GM23338 (cell line): ENCODE results near the gene SLC25A29. TPM values are rescaled to one million over a fixed set of nuclear protein-coding genes. Genes with fewer than 3 reads are reported as not detected.

Source experiments
- ATAC-seq: fragments of 200-7000 bp; cut with Tn5 transposase; 3 replicates; pipeline ENCODE4 v1.9.1; 2020
- DNase-seq: peaks from one replicate; pipeline ENCODE4 v3.0.0-alpha.2; 2015; ENCODE audit warnings: low spot score
- H2AFZ ChIP-seq: fragments of 200-600 bp; sonication (generic); 2 replicates; pipeline ENCODE4 v1.8.0; 2016; ENCODE audit warnings: antibody characterized with exemption, mild to moderate bottlenecking, moderate library complexity
- H3F3A ChIP-seq: fragments of 200-600 bp; sonication (generic); replicated peaks from 2 replicates; pipeline ENCODE4 v1.8.0; 2017; ENCODE audit warnings: antibody characterized with exemption, mixed run types, low read depth
- H3K27ac ChIP-seq: fragments of 200-600 bp; sonication (generic); 2 replicates; pipeline ENCODE4 v1.6.1; 2016; ENCODE audit warnings: low read depth
- H3K27me3 ChIP-seq: fragments of 200-600 bp; sonication (generic); 2 replicates; pipeline ENCODE4 v1.8.0; 2016; ENCODE audit warnings: mild to moderate bottlenecking, mixed run types, moderate library complexity; ENCODE audit not compliant: insufficient read depth
- H3K36me3 ChIP-seq: fragments of 200-600 bp; sonication (generic); 2 replicates; pipeline ENCODE4 v1.8.0; 2016; ENCODE audit warnings: mild to moderate bottlenecking; ENCODE audit not compliant: insufficient read depth
- H3K4me1 ChIP-seq: fragments of 200-600 bp; sonication (generic); 2 replicates; pipeline ENCODE4 v1.8.0; 2016; ENCODE audit warnings: mild to moderate bottlenecking, moderate library complexity; ENCODE audit not compliant: insufficient read depth
- H3K4me2 ChIP-seq: fragments of 200-600 bp; sonication (generic); 2 replicates; pipeline ENCODE4 v1.7.1; 2017; ENCODE audit warnings: mixed run types
- H3K4me3 ChIP-seq: fragments of 200-600 bp; sonication (generic); 2 replicates; pipeline ENCODE4 v1.6.1; 2016; ENCODE audit warnings: mixed run types
- H3K79me2 ChIP-seq: fragments of 200-600 bp; sonication (generic); replicated peaks from 2 replicates; pipeline ENCODE4 v1.8.0; 2017; ENCODE audit warnings: mild to moderate bottlenecking; ENCODE audit not compliant: insufficient read depth
- H3K9me2 ChIP-seq: fragments of 200-600 bp; sonication (generic); 2 replicates; pipeline ENCODE4 v1.8.0; 2017; ENCODE audit not compliant: insufficient read depth
- H4K20me1 ChIP-seq: fragments of 200-600 bp; sonication (generic); replicated peaks from 2 replicates; pipeline ENCODE4 v1.8.0; 2017; ENCODE audit warnings: mild to moderate bottlenecking; ENCODE audit not compliant: insufficient read depth
- H3K27ac Mint-ChIP-seq: 2 replicates; pipeline ENCODE4 v1.8.0; 2020; ENCODE audit warnings: inconsistent platforms, mild to moderate bottlenecking, moderate library complexity, mixed read lengths
- H3K27me3 Mint-ChIP-seq: 3 replicates; pipeline ENCODE4 v1.8.0; 2022; ENCODE audit warnings: low read depth, mild to moderate bottlenecking, moderate library complexity, mixed read lengths, inconsistent platforms; ENCODE audit not compliant: insufficient read depth, poor library complexity
- H3K36me3 Mint-ChIP-seq: 3 replicates; pipeline ENCODE4 v1.8.0; 2021; ENCODE audit warnings: low read depth, mild to moderate bottlenecking, inconsistent platforms, moderate library complexity, mixed read lengths
- H3K4me1 Mint-ChIP-seq: 3 replicates; pipeline ENCODE4 v1.8.0; 2020; ENCODE audit warnings: mild to moderate bottlenecking, inconsistent platforms, mixed read lengths
- H3K4me3 Mint-ChIP-seq: 3 replicates; pipeline ENCODE4 v1.8.0; 2021; ENCODE audit warnings: moderate library complexity, mild to moderate bottlenecking, inconsistent platforms, mixed read lengths
- H3K9me3 Mint-ChIP-seq: 3 replicates; pipeline ENCODE4 v1.8.0; 2020; ENCODE audit warnings: moderate library complexity, mild to moderate bottlenecking, inconsistent platforms, mixed read lengths
- CREB1 ChIP-seq: fragments of 250-450 bp; sonication (Bioruptor Pico); IDR thresholded peaks from 2 replicates; pipeline ENCODE4 v1.5.0; 2020; ENCODE audit warnings: low read depth, mild to moderate bottlenecking, moderate library complexity
- EZH2 ChIP-seq: fragments of 200-600 bp; sonication (generic); IDR thresholded peaks from one replicate; pipeline ENCODE4 v1.8.0; 2017; ENCODE audit warnings: antibody characterized with exemption, mild to moderate bottlenecking, low read depth; ENCODE audit not compliant: unreplicated experiment
- EZH2phosphoT487 ChIP-seq: fragments of 200-600 bp; sonication (generic); IDR thresholded peaks from one replicate; pipeline ENCODE4 v1.8.1; 2018; ENCODE audit warnings: antibody characterized with exemption; ENCODE audit not compliant: unreplicated experiment
- JUNB ChIP-seq: IDR thresholded peaks from one replicate; pipeline ENCODE4 v1.6.1; 2016; ENCODE audit warnings: antibody characterized with exemption; ENCODE audit not compliant: unreplicated experiment
- NANOG ChIP-seq: IDR thresholded peaks from 2 replicates; pipeline ENCODE4 v1.6.1; 2016; ENCODE audit warnings: antibody characterized with exemption, borderline replicate concordance
- POLR2AphosphoS5 ChIP-seq: IDR thresholded peaks from 2 replicates; pipeline ENCODE4 v1.6.1; 2016; ENCODE audit warnings: antibody characterized with exemption, low read depth
- STAT1 ChIP-seq: IDR thresholded peaks from one replicate; pipeline ENCODE4 v1.6.1; 2016; ENCODE audit warnings: antibody characterized with exemption; ENCODE audit not compliant: unreplicated experiment
- ZNF114 ChIP-seq: fragments of 250-450 bp; sonication (Bioruptor Pico); IDR thresholded peaks from 2 replicates; pipeline ENCODE4 v1.5.0; 2020; ENCODE audit warnings: mild to moderate bottlenecking, moderate library complexity
- ZNF331 ChIP-seq: fragments of 250-450 bp; sonication (Bioruptor Pico); IDR thresholded peaks from 2 replicates; pipeline ENCODE4 v1.5.0; 2020; ENCODE audit warnings: low read depth, mild to moderate bottlenecking, moderate library complexity
- polyA plus RNA-seq: library from polyadenylated mRNA; unstranded; fragments of >200 nt; fragmentation: Nextera tagmentation; extraction: Ambion mirVana; gene quantifications from 2 replicates; pipeline ENCODE4 v1.2.1, GENCODE V29; 2016
- total RNA-seq: library from RNA; depleted of rRNA; stranded (reverse); fragments of >200 nt; shearing (Covaris generic); gene quantifications from 2 replicates; pipeline ENCODE4 v1.2.3, GENCODE V29; 2014
- TF ChIP-seq, protein P1 (sequence below), 2 experiments: fragments of 200-600 bp in 1 of 2; sonication (generic) in 1 of 2; conservative IDR thresholded peaks; 2 replicates each; pipeline versions ENCODE4 v1.5.1 to v1.6.1; 2016 to 2017; ENCODE audit warnings: antibody characterized with exemption in 2 of 2, low read depth in 2 of 2, mild to moderate bottlenecking in 2 of 2, moderate library complexity in 1 of 2
- TF ChIP-seq, protein P2 (sequence below): fragments of 250-450 bp; sonication (Bioruptor Pico); IDR thresholded peaks from 2 replicates; pipeline ENCODE4 v1.5.0; 2020; ENCODE audit warnings: mild to moderate bottlenecking, moderate library complexity
- TF ChIP-seq, protein P3 (sequence below): IDR thresholded peaks from one replicate; pipeline ENCODE4 v1.6.1; 2018; ENCODE audit warnings: antibody characterized with exemption; ENCODE audit not compliant: unreplicated experiment
- TF ChIP-seq, protein P4 (sequence below): IDR thresholded peaks from 2 replicates; pipeline ENCODE4 v1.6.1; 2016; ENCODE audit warnings: antibody characterized with exemption

Gene SLC25A29
- total and polyA plus RNA-seq, 2 experiments from 2014 or later: 65.6 to 206 TPM

DNA sequence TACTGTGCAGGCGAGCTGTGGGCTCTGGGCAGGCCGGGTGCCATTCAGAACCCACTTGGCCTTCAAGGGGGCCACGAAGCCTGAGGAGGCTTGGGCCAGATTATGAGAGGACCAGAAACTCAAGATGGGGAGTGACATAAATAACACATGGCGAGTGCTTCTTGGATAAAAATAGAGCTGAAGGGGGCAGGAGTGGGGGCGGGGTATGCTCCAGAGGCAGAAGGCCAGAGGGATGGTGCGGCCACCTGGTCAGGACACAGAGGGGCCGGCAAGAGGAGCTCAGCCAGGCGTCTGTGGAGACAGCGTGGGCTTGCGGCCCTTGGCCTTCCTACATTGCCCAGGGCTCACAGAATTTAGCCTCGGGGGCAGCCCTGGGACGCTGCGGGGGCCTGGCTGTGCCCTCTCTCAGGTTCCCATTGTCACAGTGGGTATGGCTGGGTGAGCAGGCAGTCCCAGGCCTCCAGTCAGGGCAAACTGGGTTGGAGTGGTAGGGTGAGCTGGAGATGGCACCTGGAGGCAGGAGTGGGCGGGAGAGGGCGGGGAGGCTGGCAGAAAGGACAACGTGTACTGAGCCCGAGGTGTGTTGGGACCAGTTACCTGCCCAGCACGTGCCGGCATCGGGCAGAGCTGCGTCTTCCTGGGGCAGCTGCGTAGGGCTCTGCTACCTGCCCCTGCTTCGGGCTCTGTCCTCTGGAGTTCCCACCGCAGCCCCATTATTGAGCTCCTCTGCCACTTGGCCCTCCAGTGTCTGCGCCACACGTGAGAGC is 7.4 kb upstream of the SLC25A29 start:
- H4K20me1 ChIP-seq: no peaks in the 10 kb centered on the region; the same call in 1 of the 2 replicates
- no peak for TF ChIP-seq EZH2
- TF ChIP-seq ZNF331 (CRISPR knock-in tag): no peak
- TF ChIP-seq, protein P1, sequence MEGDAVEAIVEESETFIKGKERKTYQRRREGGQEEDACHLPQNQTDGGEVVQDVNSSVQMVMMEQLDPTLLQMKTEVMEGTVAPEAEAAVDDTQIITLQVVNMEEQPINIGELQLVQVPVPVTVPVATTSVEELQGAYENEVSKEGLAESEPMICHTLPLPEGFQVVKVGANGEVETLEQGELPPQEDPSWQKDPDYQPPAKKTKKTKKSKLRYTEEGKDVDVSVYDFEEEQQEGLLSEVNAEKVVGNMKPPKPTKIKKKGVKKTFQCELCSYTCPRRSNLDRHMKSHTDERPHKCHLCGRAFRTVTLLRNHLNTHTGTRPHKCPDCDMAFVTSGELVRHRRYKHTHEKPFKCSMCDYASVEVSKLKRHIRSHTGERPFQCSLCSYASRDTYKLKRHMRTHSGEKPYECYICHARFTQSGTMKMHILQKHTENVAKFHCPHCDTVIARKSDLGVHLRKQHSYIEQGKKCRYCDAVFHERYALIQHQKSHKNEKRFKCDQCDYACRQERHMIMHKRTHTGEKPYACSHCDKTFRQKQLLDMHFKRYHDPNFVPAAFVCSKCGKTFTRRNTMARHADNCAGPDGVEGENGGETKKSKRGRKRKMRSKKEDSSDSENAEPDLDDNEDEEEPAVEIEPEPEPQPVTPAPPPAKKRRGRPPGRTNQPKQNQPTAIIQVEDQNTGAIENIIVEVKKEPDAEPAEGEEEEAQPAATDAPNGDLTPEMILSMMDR (conservative IDR thresholded peaks at IDR 0.05; ENCODE audit: low read depth in 2 of 2): no peak
- no peak for TF ChIP-seq EZH2phosphoT487
- TF ChIP-seq, protein P2, sequence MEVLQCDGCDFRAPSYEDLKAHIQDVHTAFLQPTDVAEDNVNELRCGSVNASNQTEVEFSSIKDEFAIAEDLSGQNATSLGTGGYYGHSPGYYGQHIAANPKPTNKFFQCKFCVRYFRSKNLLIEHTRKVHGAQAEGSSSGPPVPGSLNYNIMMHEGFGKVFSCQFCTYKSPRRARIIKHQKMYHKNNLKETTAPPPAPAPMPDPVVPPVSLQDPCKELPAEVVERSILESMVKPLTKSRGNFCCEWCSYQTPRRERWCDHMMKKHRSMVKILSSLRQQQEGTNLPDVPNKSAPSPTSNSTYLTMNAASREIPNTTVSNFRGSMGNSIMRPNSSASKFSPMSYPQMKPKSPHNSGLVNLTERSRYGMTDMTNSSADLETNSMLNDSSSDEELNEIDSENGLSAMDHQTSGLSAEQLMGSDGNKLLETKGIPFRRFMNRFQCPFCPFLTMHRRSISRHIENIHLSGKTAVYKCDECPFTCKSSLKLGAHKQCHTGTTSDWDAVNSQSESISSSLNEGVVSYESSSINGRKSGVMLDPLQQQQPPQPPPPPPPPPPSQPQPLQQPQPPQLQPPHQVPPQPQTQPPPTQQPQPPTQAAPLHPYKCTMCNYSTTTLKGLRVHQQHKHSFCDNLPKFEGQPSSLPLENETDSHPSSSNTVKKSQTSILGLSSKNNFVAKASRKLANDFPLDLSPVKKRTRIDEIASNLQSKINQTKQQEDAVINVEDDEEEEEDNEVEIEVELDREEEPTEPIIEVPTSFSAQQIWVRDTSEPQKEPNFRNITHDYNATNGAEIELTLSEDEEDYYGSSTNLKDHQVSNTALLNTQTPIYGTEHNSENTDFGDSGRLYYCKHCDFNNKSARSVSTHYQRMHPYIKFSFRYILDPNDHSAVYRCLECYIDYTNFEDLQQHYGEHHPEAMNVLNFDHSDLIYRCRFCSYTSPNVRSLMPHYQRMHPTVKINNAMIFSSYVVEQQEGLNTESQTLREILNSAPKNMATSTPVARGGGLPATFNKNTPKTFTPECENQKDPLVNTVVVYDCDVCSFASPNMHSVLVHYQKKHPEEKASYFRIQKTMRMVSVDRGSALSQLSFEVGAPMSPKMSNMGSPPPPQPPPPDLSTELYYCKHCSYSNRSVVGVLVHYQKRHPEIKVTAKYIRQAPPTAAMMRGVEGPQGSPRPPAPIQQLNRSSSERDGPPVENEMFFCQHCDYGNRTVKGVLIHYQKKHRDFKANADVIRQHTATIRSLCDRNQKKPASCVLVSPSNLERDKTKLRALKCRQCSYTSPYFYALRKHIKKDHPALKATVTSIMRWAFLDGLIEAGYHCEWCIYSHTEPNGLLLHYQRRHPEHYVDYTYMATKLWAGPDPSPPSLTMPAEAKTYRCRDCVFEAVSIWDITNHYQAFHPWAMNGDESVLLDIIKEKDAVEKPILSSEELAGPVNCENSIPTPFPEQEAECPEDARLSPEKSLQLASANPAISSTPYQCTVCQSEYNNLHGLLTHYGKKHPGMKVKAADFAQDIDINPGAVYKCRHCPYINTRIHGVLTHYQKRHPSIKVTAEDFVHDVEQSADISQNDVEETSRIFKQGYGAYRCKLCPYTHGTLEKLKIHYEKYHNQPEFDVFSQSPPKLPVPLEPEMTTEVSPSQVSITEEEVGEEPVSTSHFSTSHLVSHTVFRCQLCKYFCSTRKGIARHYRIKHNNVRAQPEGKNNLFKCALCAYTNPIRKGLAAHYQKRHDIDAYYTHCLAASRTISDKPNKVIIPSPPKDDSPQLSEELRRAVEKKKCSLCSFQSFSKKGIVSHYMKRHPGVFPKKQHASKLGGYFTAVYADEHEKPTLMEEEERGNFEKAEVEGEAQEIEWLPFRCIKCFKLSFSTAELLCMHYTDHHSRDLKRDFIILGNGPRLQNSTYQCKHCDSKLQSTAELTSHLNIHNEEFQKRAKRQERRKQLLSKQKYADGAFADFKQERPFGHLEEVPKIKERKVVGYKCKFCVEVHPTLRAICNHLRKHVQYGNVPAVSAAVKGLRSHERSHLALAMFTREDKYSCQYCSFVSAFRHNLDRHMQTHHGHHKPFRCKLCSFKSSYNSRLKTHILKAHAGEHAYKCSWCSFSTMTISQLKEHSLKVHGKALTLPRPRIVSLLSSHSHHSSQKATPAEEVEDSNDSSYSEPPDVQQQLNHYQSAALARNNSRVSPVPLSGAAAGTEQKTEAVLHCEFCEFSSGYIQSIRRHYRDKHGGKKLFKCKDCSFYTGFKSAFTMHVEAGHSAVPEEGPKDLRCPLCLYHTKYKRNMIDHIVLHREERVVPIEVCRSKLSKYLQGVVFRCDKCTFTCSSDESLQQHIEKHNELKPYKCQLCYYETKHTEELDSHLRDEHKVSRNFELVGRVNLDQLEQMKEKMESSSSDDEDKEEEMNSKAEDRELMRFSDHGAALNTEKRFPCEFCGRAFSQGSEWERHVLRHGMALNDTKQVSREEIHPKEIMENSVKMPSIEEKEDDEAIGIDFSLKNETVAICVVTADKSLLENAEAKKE (CRISPR knock-in tag): no peak
- TF ChIP-seq JUNB: no peak
- TF ChIP-seq NANOG: no peak
- TF ChIP-seq, protein P3, sequence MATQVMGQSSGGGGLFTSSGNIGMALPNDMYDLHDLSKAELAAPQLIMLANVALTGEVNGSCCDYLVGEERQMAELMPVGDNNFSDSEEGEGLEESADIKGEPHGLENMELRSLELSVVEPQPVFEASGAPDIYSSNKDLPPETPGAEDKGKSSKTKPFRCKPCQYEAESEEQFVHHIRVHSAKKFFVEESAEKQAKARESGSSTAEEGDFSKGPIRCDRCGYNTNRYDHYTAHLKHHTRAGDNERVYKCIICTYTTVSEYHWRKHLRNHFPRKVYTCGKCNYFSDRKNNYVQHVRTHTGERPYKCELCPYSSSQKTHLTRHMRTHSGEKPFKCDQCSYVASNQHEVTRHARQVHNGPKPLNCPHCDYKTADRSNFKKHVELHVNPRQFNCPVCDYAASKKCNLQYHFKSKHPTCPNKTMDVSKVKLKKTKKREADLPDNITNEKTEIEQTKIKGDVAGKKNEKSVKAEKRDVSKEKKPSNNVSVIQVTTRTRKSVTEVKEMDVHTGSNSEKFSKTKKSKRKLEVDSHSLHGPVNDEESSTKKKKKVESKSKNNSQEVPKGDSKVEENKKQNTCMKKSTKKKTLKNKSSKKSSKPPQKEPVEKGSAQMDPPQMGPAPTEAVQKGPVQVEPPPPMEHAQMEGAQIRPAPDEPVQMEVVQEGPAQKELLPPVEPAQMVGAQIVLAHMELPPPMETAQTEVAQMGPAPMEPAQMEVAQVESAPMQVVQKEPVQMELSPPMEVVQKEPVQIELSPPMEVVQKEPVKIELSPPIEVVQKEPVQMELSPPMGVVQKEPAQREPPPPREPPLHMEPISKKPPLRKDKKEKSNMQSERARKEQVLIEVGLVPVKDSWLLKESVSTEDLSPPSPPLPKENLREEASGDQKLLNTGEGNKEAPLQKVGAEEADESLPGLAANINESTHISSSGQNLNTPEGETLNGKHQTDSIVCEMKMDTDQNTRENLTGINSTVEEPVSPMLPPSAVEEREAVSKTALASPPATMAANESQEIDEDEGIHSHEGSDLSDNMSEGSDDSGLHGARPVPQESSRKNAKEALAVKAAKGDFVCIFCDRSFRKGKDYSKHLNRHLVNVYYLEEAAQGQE: no peak
- no peak for TF ChIP-seq CREB1 (CRISPR knock-in tag)
- TF ChIP-seq POLR2AphosphoS5: no peak
- no peak for TF ChIP-seq STAT1
- TF ChIP-seq, protein P4, sequence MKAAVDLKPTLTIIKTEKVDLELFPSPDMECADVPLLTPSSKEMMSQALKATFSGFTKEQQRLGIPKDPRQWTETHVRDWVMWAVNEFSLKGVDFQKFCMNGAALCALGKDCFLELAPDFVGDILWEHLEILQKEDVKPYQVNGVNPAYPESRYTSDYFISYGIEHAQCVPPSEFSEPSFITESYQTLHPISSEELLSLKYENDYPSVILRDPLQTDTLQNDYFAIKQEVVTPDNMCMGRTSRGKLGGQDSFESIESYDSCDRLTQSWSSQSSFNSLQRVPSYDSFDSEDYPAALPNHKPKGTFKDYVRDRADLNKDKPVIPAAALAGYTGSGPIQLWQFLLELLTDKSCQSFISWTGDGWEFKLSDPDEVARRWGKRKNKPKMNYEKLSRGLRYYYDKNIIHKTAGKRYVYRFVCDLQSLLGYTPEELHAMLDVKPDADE: no peak
- TF ChIP-seq ZNF114 (CRISPR knock-in tag): no peak
- Mint-ChIP-seq H3K27me3 (peaks cover 13% of the 10 kb centered on the region), H3K9me3 (no peaks in the 10 kb centered on the region), H3K4me3 (no peak overlapping the region), H3K4me1 (peaks cover 32% of the 10 kb centered on the region), H3K36me3 (no peaks in the 10 kb centered on the region), H3K27ac (peak overlapping the region; percentile 43; the same call in 1 of the 2 replicates)
- no peak for ATAC-seq
- no peaks in the 10 kb centered on the region for H3K27me3 ChIP-seq
- H3K36me3 ChIP-seq: no peaks in the 10 kb centered on the region
- no peak overlapping the region for H3K27ac ChIP-seq
- no peak overlapping the region for H3K4me3 ChIP-seq
- H3K4me1 ChIP-seq: peaks cover 4% of the 10 kb centered on the region
- H3K4me2 ChIP-seq: no peak overlapping the region
- DNase-seq: no peak
- H3F3A ChIP-seq: peaks cover 7% of the 10 kb centered on the region; the same call in 1 of the 2 replicates
- no peaks in the 10 kb centered on the region for H3K9me2 ChIP-seq
- no peak overlapping the region for H2AFZ ChIP-seq
- no peaks in the 10 kb centered on the region for H3K79me2 ChIP-seq
